H9 (cell line): ENCODE results near the gene CDK14. TPM values are rescaled to one million over a fixed set of nuclear protein-coding genes. Genes with fewer than 3 reads are reported as not detected.
A peak's percentile ranks its signal among the peaks of the same experiment; 100 is the strongest.

Source experiments
- DNase-seq: peaks from one replicate; pipeline ENCODE4 v3.0.0-alpha.2; 2017
- H2AFZ ChIP-seq: one replicate; pipeline ENCODE4 v1.6.1; 2013; ENCODE audit warnings: mild to moderate bottlenecking, low read length, control low read depth, moderate library complexity
- H2AK5ac ChIP-seq: 2 replicates; pipeline ENCODE4 v1.6.1; 2013; ENCODE audit warnings: low read length, control low read depth, mixed read lengths; ENCODE audit not compliant: insufficient read length
- H2BK120ac ChIP-seq: one replicate; pipeline ENCODE4 v1.6.1; 2013; ENCODE audit warnings: low read depth, mild to moderate bottlenecking, low read length, control low read depth, inconsistent platforms; ENCODE audit not compliant: poor library complexity, severe bottlenecking
- H2BK12ac ChIP-seq: 2 replicates; pipeline ENCODE4 v1.6.1; 2013; ENCODE audit warnings: low read length, control low read depth, mixed read lengths, low read depth; ENCODE audit not compliant: insufficient read length
- H2BK15ac ChIP-seq: 2 replicates; pipeline ENCODE4 v1.6.1; 2013; ENCODE audit warnings: low read depth, low read length, control low read depth
- H2BK20ac ChIP-seq: one replicate; pipeline ENCODE4 v1.6.1; 2013; ENCODE audit warnings: low read depth, mild to moderate bottlenecking, low read length, control low read depth, inconsistent platforms; ENCODE audit not compliant: poor library complexity, severe bottlenecking
- H2BK5ac ChIP-seq: 2 replicates; pipeline ENCODE4 v1.6.1; 2013; ENCODE audit warnings: low read length, control low read depth, mixed read lengths; ENCODE audit not compliant: insufficient read length
- H3K14ac ChIP-seq: 2 replicates; pipeline ENCODE4 v1.6.1; 2013; ENCODE audit warnings: low read length, control low read depth; ENCODE audit not compliant: insufficient read depth
- H3K18ac ChIP-seq: 2 replicates; pipeline ENCODE4 v1.6.1; 2013; ENCODE audit warnings: low read depth, mild to moderate bottlenecking, mixed read lengths, low read length, control low read depth; ENCODE audit not compliant: insufficient read length
- H3K23ac ChIP-seq: 2 replicates; pipeline ENCODE4 v1.6.1; 2013; ENCODE audit warnings: low read length, control low read depth, mixed read lengths, low read depth; ENCODE audit not compliant: insufficient read length
- H3K23me2 ChIP-seq: 2 replicates; pipeline ENCODE4 v1.6.1; 2013; ENCODE audit warnings: low read depth, mild to moderate bottlenecking, mixed read lengths, low read length, control low read depth; ENCODE audit not compliant: insufficient read length, poor library complexity, severe bottlenecking
- H3K27ac ChIP-seq: 2 replicates; pipeline ENCODE4 v1.5.1; 2013; ENCODE audit warnings: low read length, control low read depth, mixed read lengths, low read depth; ENCODE audit not compliant: insufficient read length
- H3K27me3 ChIP-seq: 2 replicates; pipeline ENCODE4 v1.6.1; 2013; ENCODE audit warnings: low read length, control low read depth, inconsistent platforms; ENCODE audit not compliant: insufficient read depth
- H3K4ac ChIP-seq: 2 replicates; pipeline ENCODE4 v1.6.1; 2013; ENCODE audit warnings: low read depth, mild to moderate bottlenecking, control low read depth, inconsistent platforms, low read length, moderate library complexity
- H3K4me1 ChIP-seq: 2 replicates; pipeline ENCODE4 v1.6.1; 2013; ENCODE audit warnings: low read length, control low read depth, inconsistent platforms; ENCODE audit not compliant: insufficient read depth
- H3K4me2 ChIP-seq: 2 replicates; pipeline ENCODE4 v1.6.1; 2013; ENCODE audit warnings: low read length, control low read depth, mixed read lengths; ENCODE audit not compliant: insufficient read length, insufficient read depth
- H3K56ac ChIP-seq: 2 replicates; pipeline ENCODE4 v1.6.1; 2013; ENCODE audit warnings: low read depth, mild to moderate bottlenecking, mixed read lengths, low read length, control low read depth; ENCODE audit not compliant: insufficient read length
- H3K79me1 ChIP-seq: 2 replicates; pipeline ENCODE4 v1.6.1; 2013; ENCODE audit warnings: low read depth, mild to moderate bottlenecking, moderate library complexity, low read length, control low read depth, inconsistent platforms; ENCODE audit not compliant: insufficient read depth, poor library complexity, severe bottlenecking
- H3K79me2 ChIP-seq: 2 replicates; pipeline ENCODE4 v1.6.1; 2013; ENCODE audit warnings: low read length, control low read depth, inconsistent platforms; ENCODE audit not compliant: insufficient read depth
- H3K9ac ChIP-seq: 2 replicates; pipeline ENCODE4 v1.6.1; 2013; ENCODE audit warnings: low read length, control low read depth, mixed read lengths; ENCODE audit not compliant: insufficient read length; ENCODE audit errors: extremely low read depth
- H3K9me3 ChIP-seq: one replicate; pipeline ENCODE4 v1.6.1; 2013; ENCODE audit warnings: low read depth, low read length, inconsistent platforms; ENCODE audit not compliant: control insufficient read depth
- H3T11ph ChIP-seq: one replicate; pipeline ENCODE4 v1.6.1; 2013; ENCODE audit warnings: mild to moderate bottlenecking, low read length, control low read depth, inconsistent platforms
- H4K20me1 ChIP-seq: one replicate; pipeline ENCODE4 v1.6.1; 2013; ENCODE audit not compliant: control insufficient read depth, insufficient read length, insufficient read depth
- H4K5ac ChIP-seq: 2 replicates; pipeline ENCODE4 v1.6.1; 2013; ENCODE audit warnings: low read depth, mild to moderate bottlenecking, mixed read lengths, low read length, control low read depth; ENCODE audit not compliant: insufficient read length
- H4K8ac ChIP-seq: replicated peaks from 2 replicates; pipeline ENCODE4 v1.6.1; 2013; ENCODE audit warnings: low read length, control low read depth, mixed read lengths, low read depth; ENCODE audit not compliant: insufficient read length
- H4K91ac ChIP-seq: 2 replicates; pipeline ENCODE4 v1.6.1; 2013; ENCODE audit warnings: low read depth, mild to moderate bottlenecking, moderate library complexity, mixed read lengths, low read length, control low read depth; ENCODE audit not compliant: insufficient read length
- H3K27ac Mint-ChIP-seq, 3 experiments: 2 replicates in 2 of 3; 3 replicates in 1 of 3; pipeline ENCODE4 v1.8.0; 2020 to 2021; ENCODE audit warnings: mixed read lengths in 3 of 3, mild to moderate bottlenecking in 1 of 3, moderate library complexity in 1 of 3
- H3K27me3 Mint-ChIP-seq: 2 replicates; pipeline ENCODE4 v1.8.0; 2021; ENCODE audit warnings: low read depth, mild to moderate bottlenecking, moderate library complexity, mixed read lengths
- H3K36me3 Mint-ChIP-seq, 3 experiments: 2 replicates in 2 of 3; 3 replicates in 1 of 3; pipeline ENCODE4 v1.8.0; 2020 to 2021; ENCODE audit warnings: low read depth in 3 of 3, mixed read lengths in 3 of 3; ENCODE audit not compliant: insufficient read depth in 1 of 3
- H3K4me1 Mint-ChIP-seq, 2 experiments: 2 replicates each; pipeline ENCODE4 v1.8.0; 2020; ENCODE audit warnings: mixed read lengths in 2 of 2
- H3K4me3 Mint-ChIP-seq, 2 experiments: 2 replicates in 1 of 2; 3 replicates in 1 of 2; pipeline ENCODE4 v1.8.0; 2020 to 2021; ENCODE audit warnings: mild to moderate bottlenecking in 2 of 2, mixed read lengths in 2 of 2, moderate library complexity in 1 of 2
- H3K9me3 Mint-ChIP-seq, 2 experiments: 2 replicates in 1 of 2; 3 replicates in 1 of 2; pipeline ENCODE4 v1.8.0; 2020; ENCODE audit warnings: mild to moderate bottlenecking in 2 of 2, mixed read lengths in 2 of 2, moderate library complexity in 1 of 2
- CTCF ChIP-seq: fragments of 200-600 bp; sonication (generic); conservative IDR thresholded peaks from 3 replicates; pipeline ENCODE4 v1.8.0; 2021; ENCODE audit warnings: antibody characterized with exemption, mild to moderate bottlenecking
- WGBS: extraction: QIAGEN DNeasy Blood & Tissue Kit; methylation state at CpG from one replicate; pipeline ENCODE4 v1.1.7; 2013; ENCODE audit warnings: missing lambda C conversion rate, low lambda C conversion rate, mixed read lengths; ENCODE audit not compliant: insufficient read length; ENCODE audit errors: extremely low coverage; 5-methylcytosine and 5-hydroxymethylcytosine counted together
- total RNA-seq: library from RNA; stranded (reverse); gene quantifications from 2 replicates; pipeline ENCODE4 v1.2.1, GENCODE V29; 2021

CDK14 gene
- total RNA-seq, 1 experiment from 2014 or later: 23.9 TPM

- Histone ChIP-seq H3K27ac (no peak overlapping the region), H4K20me1 (no peaks in the 10 kb centered on the region), H3K9ac (no peak overlapping the region), H3K4me2 (no peak overlapping the region), H4K91ac (no peak overlapping the region), H2BK120ac (no peak overlapping the region), H4K8ac (no peak overlapping the region), H2AK5ac (no peak overlapping the region), H3K4ac (no peak overlapping the region), H3K79me1 (no peaks in the 10 kb centered on the region), H3K27me3 (no peaks in the 10 kb centered on the region), H3K23ac (no peak overlapping the region), H2BK5ac (no peak overlapping the region), H3K4me1 (no peaks in the 10 kb centered on the region), H3K14ac (no peak overlapping the region), H3K79me2 (no peaks in the 10 kb centered on the region), H2BK15ac (no peak overlapping the region), H2BK20ac (no peak overlapping the region), H2AFZ (no peak overlapping the region), H3K56ac (no peak overlapping the region), H3K18ac (no peak overlapping the region), H3K23me2 (no peaks in the 10 kb centered on the region), H4K5ac (no peak overlapping the region), H2BK12ac (no peak overlapping the region), H3T11ph (no peak overlapping the region), H3K9me3 (peaks cover 4% of the 10 kb centered on the region)
- H3K27me3 Mint-ChIP-seq: no peaks in the 10 kb centered on the region
- no peak for TF ChIP-seq CTCF
- WGBS: no CpG with 5 or more reads among the region's 2 CpGs
- H3K27ac Mint-ChIP-seq: peak overlapping the region in 1 of 3 experiments; percentile 10; a peak in 1 of 7 replicates
- peaks cover 22 to 24% of the 10 kb centered on the region in 2 experiments for H3K9me3 Mint-ChIP-seq
- H3K36me3 Mint-ChIP-seq: peaks cover 22 to 30% (median 22%) of the 10 kb centered on the region in 3 experiments
- H3K4me3 Mint-ChIP-seq: no peak overlapping the region
- no peak for DNase-seq
- H3K4me1 Mint-ChIP-seq: no peaks in the 10 kb centered on the region
Measured at GRCh38 chr7:90797596-90797995, 201.5 kb downstream of the CDK14 start.
